H1 (cell line): ENCODE measurements around the gene L3MBTL4. TPM values are rescaled to one million over a fixed set of nuclear protein-coding genes. Genes with fewer than 3 reads are reported as not detected.
"Not testable (repeated sequence)": the region's sequence is repeated elsewhere in the genome, so short reads cannot be mapped to it uniquely, and the experiment has no call there.

ENCODE experiments used
- CTCF ChIA-PET: fragments of 300-600 bp; sonication (Branson Sonifier 250); formaldehyde crosslinking; loops from one replicate; lab custom pipeline; 2021; ENCODE audit not compliant: partially characterized antibody; lab: Charles Lee
- POLR2A ChIA-PET: fragments of 300-600 bp; sonication (Branson Sonifier 250); formaldehyde crosslinking; loops from one replicate; lab custom pipeline; 2021; ENCODE audit warnings: inconsistent platforms; ENCODE audit not compliant: partially characterized antibody; lab: Charles Lee
- DNase-seq, 2 experiments: peaks; one replicate each; pipeline versions ENCODE4 v3.0.0 to v3.0.0-alpha.2; 2010 to 2022; ENCODE audit warnings: low spot score in 2 of 2, low read depth in 1 of 2, mixed read lengths in 1 of 2
- FAIRE-seq: peaks from 2 replicates; lab custom pipeline; 2011; peaks lifted over from hg19 to GRCh38; lab: Jason Lieb, UNC
- H2AFZ ChIP-seq: 2 replicates; pipeline ENCODE4 v1.8.1; 2012; ENCODE audit warnings: low read length, inconsistent platforms
- H2AK5ac ChIP-seq: 2 replicates; pipeline ENCODE4 v1.6.1; 2013; ENCODE audit warnings: low read depth, low read length
- H2BK120ac ChIP-seq: replicated peaks from 2 replicates; pipeline ENCODE3; 2013; ENCODE audit warnings: low read depth, low read length, inconsistent platforms
- H2BK12ac ChIP-seq: 2 replicates; pipeline ENCODE4 v1.6.1; 2013; ENCODE audit warnings: low read depth, low read length
- H2BK15ac ChIP-seq: 2 replicates; pipeline ENCODE4 v1.6.1; 2013; ENCODE audit warnings: low read length
- H2BK20ac ChIP-seq: 2 replicates; pipeline ENCODE4 v1.6.1; 2013; ENCODE audit warnings: low read length
- H2BK5ac ChIP-seq: 2 replicates; pipeline ENCODE4 v1.6.1; 2013; ENCODE audit warnings: low read depth, low read length
- H3K14ac ChIP-seq: 2 replicates; pipeline ENCODE4 v1.6.1; 2013; ENCODE audit warnings: inconsistent platforms; ENCODE audit not compliant: insufficient read length
- H3K18ac ChIP-seq: 2 replicates; pipeline ENCODE4 v1.6.1; 2013; ENCODE audit warnings: low read length; ENCODE audit errors: extremely low read depth
- H3K23ac ChIP-seq: 2 replicates; pipeline ENCODE4 v1.6.1; 2013; ENCODE audit warnings: inconsistent platforms; ENCODE audit not compliant: insufficient read length
- H3K23me2 ChIP-seq: 2 replicates; pipeline ENCODE4 v1.6.1; 2013; ENCODE audit warnings: low read depth, low read length
- H3K27ac ChIP-seq: 2 replicates; pipeline ENCODE4 v1.6.1; 2011; ENCODE audit warnings: low read depth, low read length, inconsistent platforms
- H3K27me3 ChIP-seq, 4 experiments: replicated peaks in 1 of 4; 1 replicate in 1 of 4; 2 replicates in 3 of 4; pipeline versions ENCODE4 v1.6.1 to v1.8.1; 2011 to 2013; ENCODE audit warnings: low read length in 3 of 4, mild to moderate bottlenecking in 3 of 4, inconsistent platforms in 2 of 4, mixed read lengths in 2 of 4, moderate library complexity in 1 of 4; ENCODE audit not compliant: control insufficient read depth in 3 of 4, insufficient read depth in 3 of 4; ENCODE audit errors: extremely low read depth in 1 of 4
- H3K36me3 ChIP-seq, 4 experiments: 2 replicates each; pipeline versions ENCODE4 v1.6.1 to v1.8.1; 2011 to 2013; ENCODE audit warnings: mild to moderate bottlenecking in 4 of 4, low read length in 3 of 4, moderate library complexity in 2 of 4, control low read depth in 1 of 4, inconsistent platforms in 1 of 4; ENCODE audit not compliant: insufficient read depth in 4 of 4, control insufficient read depth in 2 of 4
- H3K4ac ChIP-seq: replicated peaks from 2 replicates; pipeline ENCODE3; 2013; ENCODE audit warnings: low read length, low read depth, mixed read lengths, inconsistent platforms; ENCODE audit not compliant: insufficient read length
- H3K4me1 ChIP-seq, 4 experiments: replicated peaks in 1 of 4; 1 replicate in 1 of 4; 2 replicates in 3 of 4; pipeline versions ENCODE4 v1.6.1 to v1.8.1; 2011 to 2013; ENCODE audit warnings: low read length in 3 of 4, inconsistent platforms in 2 of 4, mixed read lengths in 1 of 4; ENCODE audit not compliant: insufficient read depth in 4 of 4, control insufficient read depth in 3 of 4
- H3K4me2 ChIP-seq, 2 experiments: 2 replicates each; pipeline versions ENCODE4 v1.6.1 to v1.8.1; 2011 to 2013; ENCODE audit warnings: low read depth in 2 of 2, low read length in 2 of 2, control low read depth in 1 of 2, inconsistent platforms in 1 of 2, mild to moderate bottlenecking in 1 of 2; ENCODE audit not compliant: insufficient read depth in 1 of 2
- H3K4me3 ChIP-seq, 4 experiments: fragments of 200-600, 300-600 bp in 1 of 4; sonication (generic), shearing (Covaris generic), sonication (Bioruptor Twin) in 1 of 4; 2 replicates each; pipeline versions ENCODE4 v1.5.1 to v1.8.1; 2011 to 2016; ENCODE audit warnings: low read length in 4 of 4, low read depth in 3 of 4, control low read depth in 2 of 4, inconsistent platforms in 2 of 4, mild to moderate bottlenecking in 2 of 4, mixed read lengths in 1 of 4, moderate library complexity in 1 of 4; ENCODE audit not compliant: insufficient read depth in 2 of 4; ENCODE audit errors: extremely low read depth in 1 of 4
- H3K56ac ChIP-seq: replicated peaks from 2 replicates; pipeline ENCODE3; 2013; ENCODE audit warnings: low read depth, mild to moderate bottlenecking, mixed read lengths, low read length, inconsistent platforms; ENCODE audit not compliant: insufficient read length
- H3K79me1 ChIP-seq: 2 replicates; pipeline ENCODE4 v1.6.1; 2013; ENCODE audit warnings: low read depth, low read length, control low read depth
- H3K79me2 ChIP-seq, 2 experiments: 2 replicates each; pipeline versions ENCODE4 v1.6.1 to v1.8.1; 2012 to 2013; ENCODE audit warnings: low read length in 2 of 2, mild to moderate bottlenecking in 2 of 2, inconsistent platforms in 1 of 2; ENCODE audit not compliant: insufficient read depth in 2 of 2, control insufficient read depth in 1 of 2
- H3K9ac ChIP-seq, 4 experiments: replicated peaks in 1 of 4; 1 replicate in 1 of 4; 2 replicates in 3 of 4; pipeline versions ENCODE4 v1.6.1 to v1.8.1; 2011 to 2013; ENCODE audit warnings: low read depth in 3 of 4, low read length in 3 of 4, control low read depth in 2 of 4, mild to moderate bottlenecking in 2 of 4, moderate library complexity in 2 of 4, inconsistent platforms in 1 of 4; ENCODE audit errors: extremely low read depth in 1 of 4
- H3K9me3 ChIP-seq, 2 experiments: 2 replicates each; pipeline versions ENCODE4 v1.6.1 to v1.8.1; 2012 to 2013; ENCODE audit warnings: mild to moderate bottlenecking in 2 of 2, moderate library complexity in 2 of 2, control low read depth in 1 of 2, inconsistent platforms in 1 of 2, low read depth in 1 of 2, low read length in 1 of 2, mixed read lengths in 1 of 2; ENCODE audit not compliant: insufficient read depth in 2 of 2
- H4K20me1 ChIP-seq, 2 experiments: replicated peaks in 1 of 2; 2 replicates each; pipeline versions ENCODE3 to v1.8.1; 2011 to 2013; ENCODE audit warnings: inconsistent platforms in 2 of 2, low read length in 2 of 2, mild to moderate bottlenecking in 1 of 2; ENCODE audit not compliant: insufficient read depth in 2 of 2, control insufficient read depth in 1 of 2
- H4K5ac ChIP-seq: 2 replicates; pipeline ENCODE4 v1.6.1; 2013; ENCODE audit warnings: low read length, low read depth, mixed read lengths, inconsistent platforms; ENCODE audit not compliant: insufficient read length
- H4K8ac ChIP-seq: 2 replicates; pipeline ENCODE4 v1.8.0; 2013; ENCODE audit warnings: mild to moderate bottlenecking, moderate library complexity, low read length, inconsistent platforms; ENCODE audit not compliant: insufficient read depth; ENCODE audit errors: extremely low read depth
- H4K91ac ChIP-seq: replicated peaks from 2 replicates; pipeline ENCODE3; 2013; ENCODE audit warnings: low read length, mixed read lengths, inconsistent platforms; ENCODE audit not compliant: insufficient read length
- EGR1 ChIP-seq: IDR thresholded peaks from 2 replicates; pipeline ENCODE4 v1.6.1; 2011; ENCODE audit warnings: low read depth, low read length, borderline replicate concordance
- KDM4A ChIP-seq: IDR thresholded peaks from one replicate; pipeline ENCODE4 v1.7.1; 2012; ENCODE audit warnings: low read depth, mild to moderate bottlenecking, moderate library complexity, low read length, inconsistent platforms; ENCODE audit not compliant: severe bottlenecking
- POU5F1 ChIP-seq: IDR thresholded peaks from 2 replicates; pipeline ENCODE4 v1.6.1; 2011; ENCODE audit warnings: low read depth, mild to moderate bottlenecking, low read length, moderate library complexity
- TAF7 ChIP-seq: optimal IDR thresholded peaks from 2 replicates; pipeline ENCODE3; 2011; ENCODE audit warnings: low read depth, mild to moderate bottlenecking, inconsistent platforms, low read length, moderate library complexity, borderline replicate concordance
- TBP ChIP-seq: IDR thresholded peaks from 2 replicates; pipeline ENCODE4 v1.6.1; 2011; ENCODE audit warnings: low read depth, low read length, improper control_type of control experiment
- WGBS, 2 experiments: shearing (Covaris generic) in 1 of 2; methylation state at CpG; one replicate each; pipeline versions ENCODE4 v1.1.6 to v1.1.7; 2013 to 2015; ENCODE audit warnings: low lambda C conversion rate in 2 of 2, mixed read lengths in 2 of 2, inconsistent platforms in 1 of 2, low coverage in 1 of 2, missing lambda C conversion rate in 1 of 2; ENCODE audit not compliant: insufficient replicate concordance in 2 of 2, insufficient coverage in 1 of 2, insufficient read length in 1 of 2; ENCODE audit errors: extremely low coverage in 1 of 2, missing lambda C conversion rate in 1 of 2; 5-methylcytosine and 5-hydroxymethylcytosine counted together
- polyA plus RNA-seq, 7 experiments: library from polyadenylated mRNA; depleted of rRNA in 3 of 7; stranded (reverse) in 5 of 7; unstranded in 2 of 7; fragments of >200 nt in 5 of 7; fragments of 200-250 nt in 2 of 7; gene quantifications; 1 replicate in 5 of 7; 2 replicates in 1 of 7; 4 replicates in 1 of 7; pipeline versions ENCODE4 v1.2.1 to v1.2.3, GENCODE V29; 2011 to 2013; ENCODE audit warnings: missing spikeins in 2 of 7, mixed read lengths in 2 of 7
- total RNA-seq: library from RNA; stranded (reverse); fragmentation: NEBNext Ultra II Directional; extraction: Animal tissue kit (Norgen Biotek cat#: 25700); gene quantifications from 2 replicates; pipeline ENCODE4 v1.2.1, GENCODE V29; 2021

L3MBTL4 gene
- total and polyA plus RNA-seq, 2 of the 8 experiments (the other 6 are each of a cell fraction or from before 2014, with no cell fraction given), result 1.0 to 2.1 TPM

- TF ChIP-seq TAF7 (no peak), KDM4A (no peak), EGR1 (no peak), POU5F1 (no peak), TBP (no peak)
Measured at GRCh38 chr18:6261938-6262337, 152.8 kb downstream of the L3MBTL4 start (continued).

GRCh38 chr18:6259324-6259723, 155.4 kb downstream of the L3MBTL4 start:
- H2AFZ ChIP-seq, H3K9ac ChIP-seq, H3K27me3 ChIP-seq, H3K23ac ChIP-seq, H3K14ac ChIP-seq, H3K79me1 ChIP-seq, H4K8ac ChIP-seq, H3K4me1 ChIP-seq, H3K18ac ChIP-seq, H3K36me3 ChIP-seq, H2AK5ac ChIP-seq, H3K9me3 ChIP-seq, H4K5ac ChIP-seq, H3K4me3 ChIP-seq, H3K56ac ChIP-seq, POLR2A ChIA-PET, DNase-seq, H3K4me2 ChIP-seq, H3K27ac ChIP-seq, H2BK12ac ChIP-seq, H2BK15ac ChIP-seq, H3K79me2 ChIP-seq, H4K91ac ChIP-seq, H2BK120ac ChIP-seq, H4K20me1 ChIP-seq, H2BK20ac ChIP-seq, FAIRE-seq, H3K4ac ChIP-seq, H3K23me2 ChIP-seq, H2BK5ac ChIP-seq: not testable (repeated sequence)
- WGBS, 2 experiments, result 100% methylated on average over 1 of the region's 1 CpG; no CpG with 5 or more reads in 1 of the 2 experiments
- CTCF ChIA-PET, result interaction anchor here (1.2 kb wide), 1 partner anchor 223 kb away, joined by 3 read pairs; no protein-coding TSS in a partner anchor
